ENCODE results near the gene LEP. TPM values are rescaled to one million over a fixed set of nuclear protein-coding genes. Genes with fewer than 3 reads are reported as not detected.
"Not testable (repeated sequence)": the region's sequence is repeated elsewhere in the genome, so short reads cannot be mapped to it uniquely, and the experiment has no call there.

Gene LEP
- total and polyA plus RNA-seq, 2 donors (not counting 1 experiment from before 2014, with no cell fraction given) = not detected

GRCh38 chr7:128278366-128278765, 37.3 kb downstream of the LEP start:
- Mint-ChIP-seq H3K27me3 (peaks cover 5% of the 10 kb centered on the region), H3K4me3 (no peak overlapping the region), H3K4me1 (no peaks in the 10 kb centered on the region), H3K27ac (no peak overlapping the region), H3K9me3 (ENCODE audit: insufficient read depth) (peaks cover 16% of the 10 kb centered on the region)
- Histone ChIP-seq H2AFZ (ENCODE audit: insufficient read depth, low read depth, low read length, poor library complexity, severe bottlenecking) (no peak overlapping the region), H3K79me2 (ENCODE audit: control insufficient read depth, insufficient read depth, low read length) (no peaks in the 10 kb centered on the region), H3K36me3 (replicated peaks in 1 of 2; ENCODE audit: control extremely low read depth in 1 of 2, control insufficient read depth in 1 of 2, extremely low read depth in 1 of 2, insufficient read depth in 2 of 2, low read length in 1 of 2) (no peaks in the 10 kb centered on the region), H3K27me3 (replicated peaks in 1 of 4; ENCODE audit: control extremely low read depth in 1 of 4, control insufficient read depth in 3 of 4, insufficient read depth in 4 of 4, low read length in 3 of 4) (no peaks in the 10 kb centered on the region), H3K4me1 (ENCODE audit: control insufficient read depth in 2 of 2, insufficient read depth in 2 of 2, low read length in 2 of 2) (no peaks in the 10 kb centered on the region), H4K20me1 (ENCODE audit: control insufficient read depth, insufficient read depth, low read length, poor library complexity, severe bottlenecking) (no peaks in the 10 kb centered on the region), H3K27ac (ENCODE audit: low read length in 2 of 2) (no peak overlapping the region), H3K4me3 (ENCODE audit: control extremely low read depth in 1 of 5, extremely low read depth in 1 of 5, insufficient read depth in 1 of 5, low read depth in 2 of 5, low read length in 4 of 5) (no peak overlapping the region), H3K9me3 (ENCODE audit: control extremely low read depth in 1 of 3, control insufficient read depth in 2 of 3, insufficient read depth in 1 of 3, low read length in 2 of 3) (peaks cover 0 to 16% (median 7%) of the 10 kb centered on the region in 3 donors), H3K4me2 (replicated peaks; ENCODE audit: low read depth, low read length, poor library complexity, severe bottlenecking) (no peak overlapping the region), H3K9ac (ENCODE audit: low read length) (no peak overlapping the region)
- intact Hi-C loops (cut with micrococcal nuclease) = no loop called here
- TF ChIP-seq EZH2 (IDR thresholded peaks at IDR 0.05; ENCODE audit: borderline replicate concordance, insufficient read depth, low read depth, low read length, poor library complexity, severe bottlenecking) = no peak
- TF ChIP-seq CTCF (IDR thresholded peaks at IDR 0.05) = no peak
- CTCF ChIA-PET = no interaction called here
- POLR2A ChIA-PET = no interaction called here
- DNase-seq = no peak
- ATAC-seq (ENCODE audit: low read depth) = no peak
- WGBS (ENCODE audit: insufficient coverage) = no CpG with 5 or more reads among the region's 1 CpG

- H3K27me3 Mint-ChIP-seq = peaks cover 4% of the 10 kb centered on the region
- no peaks in the 10 kb centered on the region for H3K79me2 ChIP-seq (ENCODE audit: control insufficient read depth, insufficient read depth, low read length)
- peaks cover 0 to 16% (median 7%) of the 10 kb centered on the region in 3 donors for H3K9me3 ChIP-seq (ENCODE audit: control extremely low read depth in 1 of 3, control insufficient read depth in 2 of 3, insufficient read depth in 1 of 3, low read length in 2 of 3)
- H4K20me1 ChIP-seq (ENCODE audit: control insufficient read depth, insufficient read depth, low read length, poor library complexity, severe bottlenecking) = no peaks in the 10 kb centered on the region
- ChIA-PET CTCF (no interaction called here), POLR2A (no interaction called here)
- H3K27me3 ChIP-seq (replicated peaks in 1 of 4; ENCODE audit: control extremely low read depth in 1 of 4, control insufficient read depth in 3 of 4, insufficient read depth in 4 of 4, low read length in 3 of 4) = no peaks in the 10 kb centered on the region
- WGBS (ENCODE audit: insufficient coverage) = no CpG with 5 or more reads among the region's 6 CpGs
- H3K27ac Mint-ChIP-seq = no peak overlapping the region
- no peaks in the 10 kb centered on the region for H3K4me1 ChIP-seq (ENCODE audit: control insufficient read depth in 2 of 2, insufficient read depth in 2 of 2, low read length in 2 of 2)
- no peak overlapping the region for H3K4me3 Mint-ChIP-seq
- TF ChIP-seq EZH2 (IDR thresholded peaks at IDR 0.05; ENCODE audit: borderline replicate concordance, insufficient read depth, low read depth, low read length, poor library complexity, severe bottlenecking) = no peak
- no peak for TF ChIP-seq CTCF (IDR thresholded peaks at IDR 0.05)
- no peak overlapping the region for H3K4me3 ChIP-seq (ENCODE audit: control extremely low read depth in 1 of 5, extremely low read depth in 1 of 5, insufficient read depth in 1 of 5, low read depth in 2 of 5, low read length in 4 of 5)
- H3K27ac ChIP-seq (ENCODE audit: low read length in 2 of 2) = no peak overlapping the region
- H3K4me1 Mint-ChIP-seq = no peaks in the 10 kb centered on the region
- H2AFZ ChIP-seq (ENCODE audit: insufficient read depth, low read depth, low read length, poor library complexity, severe bottlenecking) = no peak overlapping the region
- no peak overlapping the region for H3K4me2 ChIP-seq (replicated peaks; ENCODE audit: low read depth, low read length, poor library complexity, severe bottlenecking)
- ATAC-seq (ENCODE audit: low read depth) (no peak), DNase-seq (no peak)
- peaks cover 16% of the 10 kb centered on the region for H3K9me3 Mint-ChIP-seq (ENCODE audit: insufficient read depth)
- no peak overlapping the region for H3K9ac ChIP-seq (ENCODE audit: low read length)
- intact Hi-C loops (cut with micrococcal nuclease) = no loop called here
- H3K36me3 ChIP-seq (replicated peaks in 1 of 2; ENCODE audit: control extremely low read depth in 1 of 2, control insufficient read depth in 1 of 2, extremely low read depth in 1 of 2, insufficient read depth in 2 of 2, low read length in 1 of 2) = no peaks in the 10 kb centered on the region
Measured at GRCh38 chr7:128279124-128279713, 38.1 kb downstream of the LEP start.

- H3K4me3 ChIP-seq (ENCODE audit: control extremely low read depth in 1 of 5, extremely low read depth in 1 of 5, insufficient read depth in 1 of 5, low read depth in 2 of 5, low read length in 4 of 5); H2AFZ ChIP-seq (ENCODE audit: insufficient read depth, low read depth, low read length, poor library complexity, severe bottlenecking); H3K9ac ChIP-seq (ENCODE audit: low read length); POLR2A ChIA-PET; CTCF ChIA-PET; H3K4me1 ChIP-seq (ENCODE audit: control insufficient read depth in 2 of 2, insufficient read depth in 2 of 2, low read length in 2 of 2); H3K79me2 ChIP-seq (ENCODE audit: control insufficient read depth, insufficient read depth, low read length); intact Hi-C loops (cut with micrococcal nuclease); H3K27me3 ChIP-seq (replicated peaks in 1 of 4; ENCODE audit: control extremely low read depth in 1 of 4, control insufficient read depth in 3 of 4, insufficient read depth in 4 of 4, low read length in 3 of 4); ATAC-seq (ENCODE audit: low read depth); H3K27me3 Mint-ChIP-seq; H3K4me3 Mint-ChIP-seq; H3K36me3 ChIP-seq (replicated peaks in 1 of 2; ENCODE audit: control extremely low read depth in 1 of 2, control insufficient read depth in 1 of 2, extremely low read depth in 1 of 2, insufficient read depth in 2 of 2, low read length in 1 of 2); H3K27ac Mint-ChIP-seq; H4K20me1 ChIP-seq (ENCODE audit: control insufficient read depth, insufficient read depth, low read length, poor library complexity, severe bottlenecking); H3K4me2 ChIP-seq (replicated peaks; ENCODE audit: low read depth, low read length, poor library complexity, severe bottlenecking); DNase-seq; H3K27ac ChIP-seq (ENCODE audit: low read length in 2 of 2); H3K4me1 Mint-ChIP-seq: not testable (repeated sequence)
- WGBS (ENCODE audit: insufficient coverage) = no CpG with 5 or more reads among the region's 1 CpG
- peaks cover 16% of the 10 kb centered on the region for H3K9me3 Mint-ChIP-seq (ENCODE audit: insufficient read depth)
- peaks cover 0 to 16% (median 7%) of the 10 kb centered on the region in 3 donors for H3K9me3 ChIP-seq (ENCODE audit: control extremely low read depth in 1 of 3, control insufficient read depth in 2 of 3, insufficient read depth in 1 of 3, low read length in 2 of 3)
Measured at GRCh38 chr7:128280451-128280850, 39.4 kb downstream of the LEP start.

All from B cell (primary cell).